Neural cell (in vitro differentiated cells): ENCODE results near the gene LHFPL6.

Source experiments
- EP300 ChIP-seq: fragments of 450-650 bp; conservative IDR thresholded peaks from 2 replicates; pipeline ENCODE4 v1.6.1; 2014; ENCODE audit warnings: antibody characterized with exemption, mild to moderate bottlenecking, moderate library complexity; ENCODE audit not compliant: poor library complexity, severe bottlenecking
- TF ChIP-seq, protein P1 (sequence below): fragments of 450-650 bp; IDR thresholded peaks from 2 replicates; pipeline ENCODE4 v1.5.1; 2014; ENCODE audit warnings: antibody characterized with exemption, mild to moderate bottlenecking, moderate library complexity; ENCODE audit not compliant: poor library complexity, severe bottlenecking

- TF ChIP-seq, protein P1, sequence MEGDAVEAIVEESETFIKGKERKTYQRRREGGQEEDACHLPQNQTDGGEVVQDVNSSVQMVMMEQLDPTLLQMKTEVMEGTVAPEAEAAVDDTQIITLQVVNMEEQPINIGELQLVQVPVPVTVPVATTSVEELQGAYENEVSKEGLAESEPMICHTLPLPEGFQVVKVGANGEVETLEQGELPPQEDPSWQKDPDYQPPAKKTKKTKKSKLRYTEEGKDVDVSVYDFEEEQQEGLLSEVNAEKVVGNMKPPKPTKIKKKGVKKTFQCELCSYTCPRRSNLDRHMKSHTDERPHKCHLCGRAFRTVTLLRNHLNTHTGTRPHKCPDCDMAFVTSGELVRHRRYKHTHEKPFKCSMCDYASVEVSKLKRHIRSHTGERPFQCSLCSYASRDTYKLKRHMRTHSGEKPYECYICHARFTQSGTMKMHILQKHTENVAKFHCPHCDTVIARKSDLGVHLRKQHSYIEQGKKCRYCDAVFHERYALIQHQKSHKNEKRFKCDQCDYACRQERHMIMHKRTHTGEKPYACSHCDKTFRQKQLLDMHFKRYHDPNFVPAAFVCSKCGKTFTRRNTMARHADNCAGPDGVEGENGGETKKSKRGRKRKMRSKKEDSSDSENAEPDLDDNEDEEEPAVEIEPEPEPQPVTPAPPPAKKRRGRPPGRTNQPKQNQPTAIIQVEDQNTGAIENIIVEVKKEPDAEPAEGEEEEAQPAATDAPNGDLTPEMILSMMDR, result no peak
- no peak for TF ChIP-seq EP300
These were observed 227.4 kb downstream of the LHFPL6 start for GRCh38 chr13:39375601-39376000.
